Measurements from ENCODE around the gene CLCN5. TPM values are rescaled to one million over a fixed set of nuclear protein-coding genes. Genes with fewer than 3 reads are reported as not detected.
A peak's percentile ranks its signal among the peaks of the same experiment; 100 is the strongest.

The CLCN5 gene
- total RNA-seq, 1 donor, result 2.2 TPM

- DNase-seq (ENCODE audit: low read depth in 2 of 3, low spot score in 2 of 3), result no peak
Measured at GRCh38 chrX:50073601-50074000, 151.2 kb downstream of the CLCN5 start.

GRCh38 chrX:50075630-50076339, 153.4 kb downstream of the CLCN5 start:
- DNase-seq (ENCODE audit: low read depth in 2 of 3, low spot score in 2 of 3), result peak in 1 of 3 donors; percentile 54

- DNase-seq (ENCODE audit: low read depth in 2 of 3, low spot score in 2 of 3), result peak in 1 of 3 donors; percentile 46
Measured at GRCh38 chrX:50081282-50081889, 159.0 kb downstream of the CLCN5 start.

GRCh38 chrX:50082741-50083140, 160.3 kb downstream of the CLCN5 start:
- no peak for DNase-seq (ENCODE audit: low read depth in 2 of 3, low spot score in 2 of 3)

GRCh38 chrX:50088645-50089044, 166.2 kb downstream of the CLCN5 start:
- DNase-seq (ENCODE audit: low read depth in 2 of 3, low spot score in 2 of 3), result no peak

- DNase-seq (ENCODE audit: low read depth in 2 of 3, low spot score in 2 of 3), result no peak
Measured at GRCh38 chrX:50093625-50094024, 171.2 kb downstream of the CLCN5 start.

- no peak for DNase-seq (ENCODE audit: low read depth in 2 of 3, low spot score in 2 of 3)
Measured at GRCh38 chrX:50097071-50097470, 174.7 kb downstream of the CLCN5 start.

- no peak for DNase-seq (ENCODE audit: low read depth in 2 of 3, low spot score in 2 of 3)
Measured at GRCh38 chrX:50098241-50098640, 175.8 kb downstream of the CLCN5 start.

- DNase-seq (ENCODE audit: low read depth in 2 of 3, low spot score in 2 of 3), result no peak
Measured at GRCh38 chrX:50098749-50099148, 176.4 kb downstream of the CLCN5 start.

GRCh38 chrX:50099331-50099730, 176.9 kb downstream of the CLCN5 start:
- no peak for DNase-seq (ENCODE audit: low read depth in 2 of 3, low spot score in 2 of 3)

GRCh38 chrX:50100188-50100587, 177.8 kb downstream of the CLCN5 start:
- DNase-seq (ENCODE audit: low read depth in 2 of 3, low spot score in 2 of 3), result peak in 2 of 3 donors; percentile 32 to 66

- DNase-seq (ENCODE audit: low read depth in 2 of 3, low spot score in 2 of 3), result no peak
Measured at GRCh38 chrX:50103176-50103575, 180.8 kb downstream of the CLCN5 start.

GRCh38 chrX:50103866-50104566, 181.6 kb downstream of the CLCN5 start:
- no peak for DNase-seq (ENCODE audit: low read depth in 2 of 3, low spot score in 2 of 3)

- DNase-seq (ENCODE audit: low read depth in 2 of 3, low spot score in 2 of 3), result no peak
Measured at GRCh38 chrX:50106051-50106675, 183.8 kb downstream of the CLCN5 start.

GRCh38 chrX:50107470-50107869, 185.1 kb downstream of the CLCN5 start:
- no peak for DNase-seq (ENCODE audit: low read depth in 2 of 3, low spot score in 2 of 3)

GRCh38 chrX:50108264-50108663, 185.9 kb downstream of the CLCN5 start:
- no peak for DNase-seq (ENCODE audit: low read depth in 2 of 3, low spot score in 2 of 3)

GRCh38 chrX:50111742-50112141, 189.3 kb downstream of the CLCN5 start:
- DNase-seq (ENCODE audit: low read depth in 2 of 3, low spot score in 2 of 3), result no peak

GRCh38 chrX:50114113-50114512, 191.7 kb downstream of the CLCN5 start:
- no peak for DNase-seq (ENCODE audit: low read depth in 2 of 3, low spot score in 2 of 3)

- DNase-seq (ENCODE audit: low read depth in 2 of 3, low spot score in 2 of 3), result no peak
Measured at GRCh38 chrX:50115973-50116372, 193.6 kb downstream of the CLCN5 start.

- peak in 1 of 3 donors; percentile 57 for DNase-seq (ENCODE audit: low read depth in 2 of 3, low spot score in 2 of 3)
Measured at GRCh38 chrX:50117476-50117875, 195.1 kb downstream of the CLCN5 start.

- no peak for DNase-seq (ENCODE audit: low read depth in 2 of 3, low spot score in 2 of 3)
Measured at GRCh38 chrX:50125480-50125879, 203.1 kb downstream of the CLCN5 start.

Data from hematopoietic multipotent progenitor cell (in vitro differentiated cells).